HEK293T (cell line): ENCODE measurements around the gene CPD.

Experiments
- ARNT ChIP-seq: fragments of 450-650 bp; IDR thresholded peaks from 2 replicates; pipeline ENCODE4 v1.6.1; 2017; ENCODE audit warnings: mild to moderate bottlenecking
- BHLHE40 ChIP-seq: fragments of 450-650 bp; IDR thresholded peaks from 2 replicates; pipeline ENCODE4 v1.6.1; 2016; ENCODE audit warnings: mild to moderate bottlenecking, moderate library complexity, borderline replicate concordance
- CTBP1 ChIP-seq: fragments of 450-650 bp; IDR thresholded peaks from 2 replicates; pipeline ENCODE4 v1.6.1; 2016; ENCODE audit warnings: borderline replicate concordance
- FOXA1 ChIP-seq: fragments of 450-650 bp; IDR thresholded peaks from 2 replicates; pipeline ENCODE4 v1.6.1; 2016; ENCODE audit warnings: mild to moderate bottlenecking
- FOXK2 ChIP-seq: fragments of 450-650 bp; IDR thresholded peaks from 2 replicates; pipeline ENCODE4 v1.6.1; 2016; ENCODE audit warnings: mild to moderate bottlenecking
- FOXM1 ChIP-seq: fragments of 450-650 bp; IDR thresholded peaks from 2 replicates; pipeline ENCODE4 v1.6.1; 2017; ENCODE audit warnings: mild to moderate bottlenecking, borderline replicate concordance
- HDGF ChIP-seq: fragments of 450-650 bp; IDR thresholded peaks from 2 replicates; pipeline ENCODE4 v1.6.1; 2017; ENCODE audit warnings: antibody characterized with exemption, borderline replicate concordance
- L3MBTL2 ChIP-seq: fragments of 450-650 bp; conservative IDR thresholded peaks from 2 replicates; pipeline ENCODE4 v1.6.1; 2016; ENCODE audit warnings: mild to moderate bottlenecking
- SP1 ChIP-seq: fragments of 450-650 bp; IDR thresholded peaks from 2 replicates; pipeline ENCODE4 v1.6.1; 2017
- SUZ12 ChIP-seq: fragments of 450-650 bp; IDR thresholded peaks from 2 replicates; pipeline ENCODE4 v1.6.1; 2016; ENCODE audit warnings: mild to moderate bottlenecking
- TARDBP ChIP-seq: fragments of 450-650 bp; IDR thresholded peaks from 2 replicates; pipeline ENCODE4 v1.6.1; 2016
- ZNF384 ChIP-seq: fragments of 450-650 bp; IDR thresholded peaks from 2 replicates; pipeline ENCODE4 v1.6.1; 2016
- TF ChIP-seq, protein P1 (sequence below): fragments of 450-650 bp; IDR thresholded peaks from 2 replicates; pipeline ENCODE4 v1.6.1; 2016

DNA sequence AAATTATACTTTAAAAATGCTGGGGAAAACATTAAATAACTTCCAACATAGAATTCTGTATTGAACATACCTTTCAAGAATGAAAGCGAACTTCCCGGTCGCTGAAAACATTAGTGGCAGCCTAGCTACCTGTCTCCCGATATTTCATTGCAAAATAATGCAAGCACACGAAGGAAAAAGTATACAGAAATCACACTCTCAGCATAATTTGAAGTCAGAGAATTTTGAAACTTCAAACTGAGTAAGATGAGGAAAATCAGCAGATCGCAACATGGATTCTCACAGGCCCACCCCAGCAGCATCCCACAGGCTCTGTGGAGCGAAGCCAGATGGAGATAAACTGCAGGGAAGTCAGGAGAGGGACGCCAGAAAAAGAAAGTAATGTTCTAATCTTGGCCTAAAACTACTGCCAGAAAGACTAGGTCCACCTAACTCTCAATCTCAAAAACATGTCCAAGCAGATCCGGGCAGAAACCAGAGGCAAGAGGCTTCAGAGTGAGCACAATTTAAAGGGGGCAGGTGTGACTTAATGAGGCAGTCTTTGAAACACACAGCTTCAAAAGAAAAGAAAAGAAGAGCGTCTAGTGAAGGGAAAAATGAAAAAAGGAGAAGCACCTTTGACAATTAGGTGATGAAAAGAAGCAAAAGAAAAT, 93.6 kb downstream of the CPD start:
- TF ChIP-seq FOXM1 (no peak), SP1 (no peak), L3MBTL2 (no peak), CTBP1 (no peak), BHLHE40 (no peak), FOXA1 (no peak), TARDBP (no peak), HDGF (no peak), ARNT (no peak), SUZ12 (no peak), ZNF384 (no peak), FOXK2 (no peak)
- TF ChIP-seq, protein P1, sequence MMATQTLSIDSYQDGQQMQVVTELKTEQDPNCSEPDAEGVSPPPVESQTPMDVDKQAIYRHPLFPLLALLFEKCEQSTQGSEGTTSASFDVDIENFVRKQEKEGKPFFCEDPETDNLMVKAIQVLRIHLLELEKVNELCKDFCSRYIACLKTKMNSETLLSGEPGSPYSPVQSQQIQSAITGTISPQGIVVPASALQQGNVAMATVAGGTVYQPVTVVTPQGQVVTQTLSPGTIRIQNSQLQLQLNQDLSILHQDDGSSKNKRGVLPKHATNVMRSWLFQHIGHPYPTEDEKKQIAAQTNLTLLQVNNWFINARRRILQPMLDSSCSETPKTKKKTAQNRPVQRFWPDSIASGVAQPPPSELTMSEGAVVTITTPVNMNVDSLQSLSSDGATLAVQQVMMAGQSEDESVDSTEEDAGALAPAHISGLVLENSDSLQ = no peak
